Liver (tissue), 9 donors: ENCODE measurements around the gene RET. TPM values are rescaled to one million over a fixed set of nuclear protein-coding genes. Genes with fewer than 3 reads are reported as not detected.

Source experiments
- DNase-seq: peaks from one replicate; pipeline ENCODE4 v3.0.0-alpha.2; 2017; ENCODE audit warnings: low spot score
- H3K27ac ChIP-seq, 2 donors: one replicate each; pipeline ENCODE4 v1.7.0; 2013; ENCODE audit warnings: inconsistent platforms in 2 of 2, low read length in 2 of 2, control low read depth in 1 of 2, low read depth in 1 of 2, mild to moderate bottlenecking in 1 of 2
- H3K27me3 ChIP-seq, 4 donors: one replicate each; pipeline versions ENCODE4 v1.6.1 to v1.7.0; 2013; ENCODE audit warnings: low read length in 3 of 4, inconsistent platforms in 1 of 4, mild to moderate bottlenecking in 1 of 4, moderate library complexity in 1 of 4; ENCODE audit not compliant: control insufficient read depth in 4 of 4, insufficient read depth in 4 of 4
- H3K36me3 ChIP-seq, 4 donors: one replicate each; pipeline versions ENCODE4 v1.6.1 to v1.7.0; 2013; ENCODE audit warnings: low read length in 3 of 4, mild to moderate bottlenecking in 3 of 4, low read depth in 1 of 4, moderate library complexity in 1 of 4; ENCODE audit not compliant: control insufficient read depth in 4 of 4, insufficient read depth in 3 of 4
- H3K4me1 ChIP-seq, 4 donors: one replicate each; pipeline versions ENCODE4 v1.6.1 to v1.7.0; 2013; ENCODE audit warnings: low read length in 3 of 4, mild to moderate bottlenecking in 3 of 4, moderate library complexity in 1 of 4; ENCODE audit not compliant: control insufficient read depth in 4 of 4, insufficient read depth in 4 of 4
- H3K4me3 ChIP-seq, 3 donors: one replicate each; pipeline versions ENCODE4 v1.6.1 to v1.7.0; 2013; ENCODE audit warnings: low read length in 3 of 3, control low read depth in 1 of 3, low read depth in 1 of 3, mild to moderate bottlenecking in 1 of 3
- H3K9ac ChIP-seq, 2 donors: one replicate each; pipeline ENCODE4 v1.7.0; 2013; ENCODE audit warnings: low read length in 2 of 2, mild to moderate bottlenecking in 2 of 2, moderate library complexity in 2 of 2, control low read depth in 1 of 2, low read depth in 1 of 2
- H3K9me3 ChIP-seq, 4 donors: one replicate each; pipeline versions ENCODE4 v1.6.1 to v1.7.0; 2013; ENCODE audit warnings: low read length in 3 of 4; ENCODE audit not compliant: control insufficient read depth in 4 of 4
- EGR1 ChIP-seq, 2 donors: IDR thresholded peaks; 2 replicates each; pipeline ENCODE4 v1.6.1; 2016 to 2018; ENCODE audit warnings: antibody characterized with exemption in 2 of 2, low read depth in 2 of 2
- FOXA2 ChIP-seq: IDR thresholded peaks from 2 replicates; pipeline ENCODE4 v1.6.1; 2016; ENCODE audit warnings: antibody characterized with exemption
- GABPA ChIP-seq, 2 donors: IDR thresholded peaks in 1 of 2; conservative IDR thresholded peaks in 1 of 2; 2 replicates each; pipeline ENCODE4 v1.6.1; 2016; ENCODE audit warnings: antibody characterized with exemption in 2 of 2, mild to moderate bottlenecking in 1 of 2, moderate library complexity in 1 of 2
- HNF4A ChIP-seq, 2 donors: conservative IDR thresholded peaks; 2 replicates each; pipeline ENCODE4 v1.6.1; 2016; ENCODE audit warnings: antibody characterized with exemption in 2 of 2, mild to moderate bottlenecking in 2 of 2
- HNF4G ChIP-seq: IDR thresholded peaks from 2 replicates; pipeline ENCODE4 v1.6.1; 2016; ENCODE audit warnings: antibody characterized with exemption
- JUND ChIP-seq, 2 donors: IDR thresholded peaks; 2 replicates each; pipeline ENCODE4 v1.6.1; 2016; ENCODE audit warnings: antibody characterized with exemption in 2 of 2
- MAX ChIP-seq: IDR thresholded peaks from 2 replicates; pipeline ENCODE4 v1.6.1; 2016; ENCODE audit warnings: antibody characterized with exemption
- NR2F2 ChIP-seq: IDR thresholded peaks from 2 replicates; pipeline ENCODE4 v1.6.1; 2016; ENCODE audit warnings: antibody characterized with exemption
- YY1 ChIP-seq: IDR thresholded peaks from 2 replicates; pipeline ENCODE4 v1.6.1; 2016; ENCODE audit warnings: antibody characterized with exemption, mild to moderate bottlenecking
- ZBTB33 ChIP-seq: IDR thresholded peaks from 2 replicates; pipeline ENCODE4 v1.6.1; 2016; ENCODE audit warnings: antibody characterized with exemption
- WGBS: extraction: QIAGEN DNeasy Blood & Tissue Kit; methylation state at CpG from one replicate; pipeline ENCODE4 v1.1.7; 2013; 5-methylcytosine and 5-hydroxymethylcytosine counted together
- polyA plus RNA-seq, 2 donors: library from polyadenylated mRNA; stranded (reverse) in 1 of 2; unstranded in 1 of 2; fragments of 200-250 nt in 1 of 2; fragments of >200 nt in 1 of 2; fragmentation: Nextera tagmentation in 1 of 2; extraction: Ambion mirVana in 1 of 2; gene quantifications; one replicate each; pipeline versions ENCODE4 v1.2.1 to v1.2.3, GENCODE V29; 2013 to 2015
- total RNA-seq, 2 donors: library from RNA; depleted of rRNA; stranded (reverse); fragments of >200 nt; gene quantifications; one replicate each; pipeline ENCODE4 v1.2.3, GENCODE V29; 2014
- donor health status: healthy.
- donor health status: healthy.
- donor health status: healthy.
- donor health status: healthy.
- donor health status: healthy.

RET gene
- total and polyA plus RNA-seq, 4 donors: 0.09 to 2.5 (median 0.33) TPM; not detected in 1

GRCh38 chr10:43155221-43155620 is 78.4 kb downstream of the RET start:
- DNase-seq: no peak
- Histone ChIP-seq H3K27me3 (no peaks in the 10 kb centered on the region), H3K9me3 (no peaks in the 10 kb centered on the region), H3K9ac (no peak overlapping the region), H3K27ac (no peak overlapping the region), H3K4me1 (no peaks in the 10 kb centered on the region), H3K36me3 (no peaks in the 10 kb centered on the region), H3K4me3 (no peak overlapping the region)
- no peak for TF ChIP-seq JUND (IDR thresholded peaks at IDR 0.05)
- TF ChIP-seq HNF4A (conservative IDR thresholded peaks at IDR 0.05): no peak
- TF ChIP-seq GABPA (IDR thresholded peaks at IDR 0.05 in 1 of 2, conservative IDR thresholded peaks at IDR 0.05 in 1 of 2): no peak
- WGBS: 94% methylated on average over 2 of the region's 2 CpGs

GRCh38 chr10:43155741-43156140 is 78.9 kb downstream of the RET start:
- no peaks in the 10 kb centered on the region for H3K36me3 ChIP-seq
- no peaks in the 10 kb centered on the region for H3K4me1 ChIP-seq
- no peaks in the 10 kb centered on the region for H3K9me3 ChIP-seq
- no peak for TF ChIP-seq YY1
- no peak for TF ChIP-seq HNF4G
- no peak for TF ChIP-seq ZBTB33
- TF ChIP-seq FOXA2: no peak
- no peak for TF ChIP-seq EGR1 (IDR thresholded peaks at IDR 0.05; ENCODE audit: low read depth in 2 of 2)
- no peak for TF ChIP-seq NR2F2
- no peak for TF ChIP-seq GABPA (IDR thresholded peaks at IDR 0.05 in 1 of 2, conservative IDR thresholded peaks at IDR 0.05 in 1 of 2)
- H3K27ac ChIP-seq: no peak overlapping the region
- 89% methylated on average over 1 of the region's 1 CpG for WGBS
- H3K27me3 ChIP-seq: no peaks in the 10 kb centered on the region
- DNase-seq: no peak
- H3K9ac ChIP-seq: no peak overlapping the region
- H3K4me3 ChIP-seq: no peak overlapping the region

GRCh38 chr10:43156590-43157341 is 79.9 kb downstream of the RET start:
- Histone ChIP-seq H3K27me3 (no peaks in the 10 kb centered on the region), H3K9ac (no peak overlapping the region), H3K4me3 (no peak overlapping the region), H3K4me1 (no peaks in the 10 kb centered on the region), H3K36me3 (peaks cover 0 to under 1% (median 0%) of the 10 kb centered on the region in 4 donors), H3K27ac (no peak overlapping the region), H3K9me3 (no peaks in the 10 kb centered on the region)
- no peak for TF ChIP-seq MAX
- no peak for TF ChIP-seq FOXA2
- TF ChIP-seq ZBTB33: no peak
- TF ChIP-seq GABPA (IDR thresholded peaks at IDR 0.05 in 1 of 2, conservative IDR thresholded peaks at IDR 0.05 in 1 of 2): no peak
- no peak for TF ChIP-seq EGR1 (IDR thresholded peaks at IDR 0.05; ENCODE audit: low read depth in 2 of 2)
- no peak for TF ChIP-seq HNF4G
- DNase-seq: no peak
- 84% methylated on average over 9 of the region's 9 CpGs for WGBS
